GM12874 (cell line): ENCODE data around the gene UBE3B.

Source experiments
- CTCF ChIP-seq: IDR thresholded peaks from 2 replicates; pipeline ENCODE4 v1.5.1; 2011; ENCODE audit warnings: low read depth, mild to moderate bottlenecking, control low read depth, low read length, moderate library complexity; ENCODE audit not compliant: insufficient read depth

UBE3B gene

DNA sequence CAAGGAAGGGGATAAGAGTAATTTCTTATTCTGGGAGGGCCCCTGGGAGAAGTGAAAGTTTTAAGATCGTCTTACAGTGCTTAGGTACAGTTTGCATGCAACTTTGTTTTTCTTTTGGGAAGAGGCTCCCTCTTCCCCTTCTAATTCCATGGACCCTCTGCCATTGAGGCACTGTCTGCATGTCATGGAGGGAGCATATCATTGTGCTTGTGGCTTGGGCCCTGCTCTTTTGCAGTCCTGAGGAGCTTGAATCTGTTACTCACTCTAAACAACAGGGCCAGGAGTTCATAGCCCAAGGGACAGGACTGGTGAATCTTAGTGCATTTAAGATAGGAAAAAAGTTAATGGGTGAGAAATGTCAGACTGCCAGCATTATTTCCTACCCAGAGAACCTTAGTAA, 2.3 kb downstream of the UBE3B start:
- TF ChIP-seq CTCF, result no peak

GRCh38 chr12:109480356-109480755, 2.9 kb downstream of the UBE3B start:
- TF ChIP-seq CTCF, result no peak

DNA sequence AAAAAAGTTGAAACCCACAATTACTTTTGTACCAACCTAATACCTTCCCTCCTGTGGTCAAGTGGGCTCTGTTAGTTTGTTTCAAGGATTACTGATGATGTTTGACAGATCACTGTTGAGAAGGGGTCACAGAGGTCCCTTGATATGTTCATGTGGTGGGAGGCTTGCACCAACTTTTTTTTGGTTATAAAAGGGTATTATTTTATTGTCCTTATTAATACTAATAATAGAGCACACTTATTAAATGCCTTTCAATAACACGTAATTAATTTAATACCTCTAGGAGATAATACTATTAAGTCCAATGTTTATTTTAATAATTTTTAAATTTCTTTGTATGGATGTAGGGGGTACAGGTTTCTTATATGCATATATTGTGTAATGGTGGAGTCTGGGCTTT, 4.4 kb downstream of the UBE3B start:
- TF ChIP-seq CTCF, result no peak

- TF ChIP-seq CTCF, result no peak
These were observed 5.1 kb downstream of the UBE3B start for GRCh38 chr12:109482491-109482890.

DNA sequence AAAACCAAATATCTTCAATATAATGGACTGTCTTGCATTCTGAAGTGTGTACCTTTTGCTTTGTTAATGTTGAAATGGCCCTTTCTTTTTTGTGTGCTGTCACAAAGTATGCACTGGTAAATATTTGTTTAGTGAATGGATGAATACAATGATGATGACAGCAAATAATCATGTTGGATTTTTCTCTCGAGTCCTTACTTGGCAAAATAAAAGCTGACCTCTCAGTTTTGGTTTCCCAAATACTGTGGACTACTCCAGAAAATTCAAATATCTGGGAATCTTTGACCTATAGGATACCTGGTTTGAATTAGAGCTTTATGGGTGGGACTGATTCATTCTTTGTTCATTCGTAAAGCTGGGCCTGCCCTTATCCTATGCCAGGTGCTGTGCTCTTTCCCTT, 5.5 kb downstream of the UBE3B start:
- no peak for TF ChIP-seq CTCF

GRCh38 chr12:109483346-109483745, 5.9 kb downstream of the UBE3B start:
- no peak for TF ChIP-seq CTCF

DNA sequence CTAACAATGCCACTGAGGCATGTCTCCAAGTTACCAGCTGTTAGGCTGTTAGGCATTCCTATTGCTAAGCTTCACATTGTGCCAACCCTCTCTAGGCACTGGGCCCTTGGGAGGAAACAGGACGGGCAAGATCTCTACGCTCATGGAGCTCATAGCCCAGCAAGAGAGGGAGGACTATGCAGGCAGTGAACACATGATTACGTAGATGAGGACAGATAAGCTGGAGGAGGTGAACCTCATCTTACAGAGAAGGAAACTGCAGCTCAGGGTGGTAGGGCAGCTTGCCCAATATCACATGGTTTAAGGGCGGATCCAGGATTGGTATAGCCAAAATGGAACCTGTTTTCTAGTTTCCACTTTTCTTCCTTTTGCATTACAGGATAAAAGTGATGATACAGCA, 7.8 kb downstream of the UBE3B start:
- no peak for TF ChIP-seq CTCF
